Transverse colon (tissue), 4 donors: ENCODE results near the gene CRYZ.

ENCODE experiments used
- CTCF ChIP-seq, 5 experiments: fragments of 200-600 bp in 3 of 5; fragments of 450-650 bp in 2 of 5; sonication (generic) in 3 of 5; IDR thresholded peaks; 1 replicate in 2 of 5; 2 replicates in 3 of 5; pipeline ENCODE4 v1.5.1; 2016 to 2017; ENCODE audit warnings: antibody characterized with exemption in 5 of 5, inconsistent platforms in 3 of 5, mild to moderate bottlenecking in 2 of 5, moderate library complexity in 1 of 5
- POLR2AphosphoS5 ChIP-seq, 3 donors: sonication (generic); formaldehyde crosslinking; IDR thresholded peaks; one replicate each; pipeline ENCODE4 v1.6.1; 2016; ENCODE audit warnings: antibody characterized with exemption in 3 of 3

GRCh38 chr1:74673351-74674111, 59.3 kb downstream of the CRYZ start, which contains the start of gene ERICH3:
- TF ChIP-seq CTCF (IDR thresholded peaks at IDR 0.05) (no peak), POLR2AphosphoS5 (IDR thresholded peaks at IDR 0.05) (no peak)
